ENCODE data around the gene CTCF.
"Not testable (repeated sequence)": the region's sequence is repeated elsewhere in the genome, so short reads cannot be mapped to it uniquely, and the experiment has no call there.

- not testable (repeated sequence) for TF ChIP-seq CTCF, POLR2A (IDR thresholded peaks at IDR 0.05)
Observed at GRCh38 chr16:67533987-67534386, 28.3 kb upstream of the CTCF start.

Measured in lower leg skin (tissue), 3 donors.